ENCODE data around the gene NINJ1. TPM values are rescaled to one million over a fixed set of nuclear protein-coding genes. Genes with fewer than 3 reads are reported as not detected.
A peak's percentile ranks its signal among the peaks of the same experiment; 100 is the strongest.

Gene NINJ1
- total RNA-seq, 1 donor from 2014 or later = 11.0 TPM

GRCh38 chr9:93079371-93079770 is 54.7 kb downstream of the NINJ1 start:
- POLR2A ChIA-PET = interaction anchor here (0.5 to 0.6 kb wide), 2 partner anchors 50 to 66 kb away, joined by 3 to 7 read pairs; no protein-coding TSS in a partner anchor
- H3K36me3 Mint-ChIP-seq (ENCODE audit: low read depth) = peaks cover 58% of the 10 kb centered on the region
- peak; percentile 5 for DNase-seq
- intact Hi-C loops (cut with micrococcal nuclease) = loop anchor here (1.0 kb wide), 1 partner anchor 12 kb away; no protein-coding TSS in a partner anchor
- no peaks in the 10 kb centered on the region for H3K9me3 Mint-ChIP-seq
- TF ChIP-seq CTCF (IDR thresholded peaks at IDR 0.05) = no peak
- no peak overlapping the region for H3K4me3 Mint-ChIP-seq
- CTCF ChIA-PET = interaction anchor here (1.1 kb wide), 1 partner anchor 123 kb away, joined by 3 read pairs; no protein-coding TSS in a partner anchor
- no peak overlapping the region for H3K27ac Mint-ChIP-seq
- no peaks in the 10 kb centered on the region for H3K27me3 Mint-ChIP-seq
- ATAC-seq (ENCODE audit: low read depth) = no peak
- no peaks in the 10 kb centered on the region for H3K4me1 Mint-ChIP-seq

GRCh38 chr9:93077811-93078210 is 56.2 kb downstream of the NINJ1 start:
- intact Hi-C loops (cut with micrococcal nuclease) = no loop called here
- no peaks in the 10 kb centered on the region for H3K27me3 Mint-ChIP-seq
- CTCF ChIA-PET = no interaction called here
- no peaks in the 10 kb centered on the region for H3K9me3 Mint-ChIP-seq
- TF ChIP-seq CTCF (IDR thresholded peaks at IDR 0.05) = no peak
- POLR2A ChIA-PET = interaction anchor here (1.0 kb wide), 1 partner anchor 12 kb away, joined by 3 read pairs; no protein-coding TSS in a partner anchor
- peaks cover 2% of the 10 kb centered on the region for H3K4me1 Mint-ChIP-seq
- ATAC-seq (ENCODE audit: low read depth) (no peak), DNase-seq (no peak)
- H3K36me3 Mint-ChIP-seq (ENCODE audit: low read depth) = peaks cover 57% of the 10 kb centered on the region
- H3K4me3 Mint-ChIP-seq = no peak overlapping the region
- H3K27ac Mint-ChIP-seq = no peak overlapping the region

GRCh38 chr9:93077367-93077766 is 56.7 kb downstream of the NINJ1 start:
- no peak overlapping the region for H3K4me3 Mint-ChIP-seq
- intact Hi-C loops (cut with micrococcal nuclease) = no loop called here
- no peaks in the 10 kb centered on the region for H3K9me3 Mint-ChIP-seq
- peaks cover 5% of the 10 kb centered on the region for H3K4me1 Mint-ChIP-seq
- no peak for DNase-seq
- ChIA-PET POLR2A (interaction anchor here (1.0 kb wide), 1 partner anchor 11 kb away, joined by 3 read pairs; no protein-coding TSS in a partner anchor), CTCF (no interaction called here)
- no peaks in the 10 kb centered on the region for H3K27me3 Mint-ChIP-seq
- no peak for TF ChIP-seq CTCF (IDR thresholded peaks at IDR 0.05)
- H3K36me3 Mint-ChIP-seq (ENCODE audit: low read depth) = peaks cover 57% of the 10 kb centered on the region
- peak overlapping the region; percentile 14 for H3K27ac Mint-ChIP-seq
- ATAC-seq (ENCODE audit: low read depth) = no peak

GRCh38 chr9:93076792-93077128 is 57.3 kb downstream of the NINJ1 start:
- TF ChIP-seq CTCF (IDR thresholded peaks at IDR 0.05) = no peak
- H3K4me3 Mint-ChIP-seq = no peak overlapping the region
- no peaks in the 10 kb centered on the region for H3K27me3 Mint-ChIP-seq
- peaks cover 5% of the 10 kb centered on the region for H3K4me1 Mint-ChIP-seq
- ChIA-PET POLR2A (no interaction called here), CTCF (no interaction called here)
- intact Hi-C loops (cut with micrococcal nuclease) = no loop called here
- ATAC-seq (ENCODE audit: low read depth) (no peak), DNase-seq (no peak)
- no peak overlapping the region for H3K27ac Mint-ChIP-seq
- H3K9me3 Mint-ChIP-seq = no peaks in the 10 kb centered on the region
- peaks cover 55% of the 10 kb centered on the region for H3K36me3 Mint-ChIP-seq (ENCODE audit: low read depth)

- ATAC-seq (ENCODE audit: low read depth) (no peak), DNase-seq (no peak)
- ChIA-PET POLR2A (interaction anchor here (0.8 kb wide), 1 partner anchor 11 kb away, joined by 3 read pairs; no protein-coding TSS in a partner anchor), CTCF (no interaction called here)
- Mint-ChIP-seq H3K27ac (no peak overlapping the region), H3K36me3 (ENCODE audit: low read depth) (peaks cover 54% of the 10 kb centered on the region), H3K9me3 (no peaks in the 10 kb centered on the region), H3K4me1 (peaks cover 5% of the 10 kb centered on the region), H3K27me3 (no peaks in the 10 kb centered on the region), H3K4me3 (no peak overlapping the region)
- intact Hi-C loops (cut with micrococcal nuclease) = no loop called here
- no peak for TF ChIP-seq CTCF (IDR thresholded peaks at IDR 0.05)
Observed at GRCh38 chr9:93076101-93076791, 57.8 kb downstream of the NINJ1 start.
